GM19372 (cell line): ENCODE measurements around the gene RAB3D.
"Not testable (repeated sequence)": the region's sequence is repeated elsewhere in the genome, so short reads cannot be mapped to it uniquely, and the experiment has no call there.

Experiments
- ATAC-seq: cut with Tn5 transposase; IDR thresholded peaks from one replicate; pipeline ENCODE4 v1.9.1; 2021; ENCODE audit warnings: mild to moderate bottlenecking, low read depth, moderate library complexity; ENCODE audit not compliant: unreplicated experiment

The RAB3D gene

GRCh38 chr19:11340099-11340467 is 626 bp upstream of the RAB3D start:
- ATAC-seq, result not testable (repeated sequence)

- ATAC-seq, result no peak
Measured at GRCh38 chr19:11338569-11339253, 746 bp downstream of the RAB3D start.

GRCh38 chr19:11338121-11338520 is 1.3 kb downstream of the RAB3D start:
- no peak for ATAC-seq

GRCh38 chr19:11337080-11337479 is 2.4 kb downstream of the RAB3D start:
- ATAC-seq, result no peak

- ATAC-seq, result no peak
Measured at GRCh38 chr19:11335449-11336146, 3.9 kb downstream of the RAB3D start.

GRCh38 chr19:11333838-11334237 is 5.6 kb downstream of the RAB3D start:
- ATAC-seq, result not testable (repeated sequence)

- no peak for ATAC-seq
Measured at GRCh38 chr19:11332822-11333221, 6.6 kb downstream of the RAB3D start.

GRCh38 chr19:11331502-11331901 is 8.0 kb downstream of the RAB3D start:
- ATAC-seq, result no peak

- ATAC-seq, result no peak
Measured at GRCh38 chr19:11330127-11330526, 9.3 kb downstream of the RAB3D start.

- ATAC-seq, result no peak
Measured at GRCh38 chr19:11325544-11325943, 13.9 kb downstream of the RAB3D start.

- no peak for ATAC-seq
Measured at GRCh38 chr19:11324748-11325389, 14.6 kb downstream of the RAB3D start.

- ATAC-seq, result no peak
Measured at GRCh38 chr19:11324079-11324661, 15.3 kb downstream of the RAB3D start.

- no peak for ATAC-seq
Measured at GRCh38 chr19:11323601-11324078, 15.8 kb downstream of the RAB3D start.

GRCh38 chr19:11322269-11323024 is 17.0 kb downstream of the RAB3D start:
- no peak for ATAC-seq

GRCh38 chr19:11321191-11322126 is 18.0 kb downstream of the RAB3D start:
- ATAC-seq, result no peak

- not testable (repeated sequence) for ATAC-seq
Measured at GRCh38 chr19:11320278-11320995, 19.0 kb downstream of the RAB3D start.

- ATAC-seq, result no peak
Measured at GRCh38 chr19:11306337-11306736, 33.1 kb downstream of the RAB3D start.

GRCh38 chr19:11304936-11305335 is 34.5 kb downstream of the RAB3D start:
- ATAC-seq, result no peak

- ATAC-seq, result no peak
Measured at GRCh38 chr19:11300811-11301120, 38.7 kb downstream of the RAB3D start.
